ENCODE data around the gene LTBP1. TPM values are rescaled to one million over a fixed set of nuclear protein-coding genes. Genes with fewer than 3 reads are reported as not detected.
"Not testable (repeated sequence)": the region's sequence is repeated elsewhere in the genome, so short reads cannot be mapped to it uniquely, and the experiment has no call there.

The LTBP1 gene
- total and polyA plus RNA-seq, 2 experiments from 2014 or later = 157 to 211 TPM

- Histone ChIP-seq H3K36me3 (ENCODE audit: low read depth) (no peaks in the 10 kb centered on the region), H3K27ac (no peak overlapping the region), H3K9ac (no peak overlapping the region), H3K27me3 (replicated peaks; ENCODE audit: insufficient read depth) (no peaks in the 10 kb centered on the region), H3K79me2 (ENCODE audit: insufficient read depth) (no peaks in the 10 kb centered on the region), H3K9me3 (ENCODE audit: low read depth) (no peaks in the 10 kb centered on the region), H3K4me3 (no peak overlapping the region), H3F3A (ENCODE audit: insufficient read depth) (peaks cover 5% of the 10 kb centered on the region; the same call in 1 of the 2 replicates), H2AFZ (no peak overlapping the region), H4K20me1 (ENCODE audit: insufficient read depth) (no peaks in the 10 kb centered on the region), H3K9me2 (ENCODE audit: insufficient read depth) (no peaks in the 10 kb centered on the region), H3K4me1 (ENCODE audit: insufficient read depth) (peaks cover 7% of the 10 kb centered on the region; the same call in 1 of the 2 replicates), H3K4me2 (ENCODE audit: unreplicated experiment) (no peak overlapping the region)
- DNase-seq = no peak
- in situ Hi-C loops (cut with MboI) = no loop called here
- WGBS, 2 experiments (ENCODE audit: low coverage in 1 of 2, low lambda C conversion rate in 2 of 2, missing lambda C conversion rate in 2 of 2) = 69 to 76% methylated on average over 2 of the region's 2 CpGs
- TF ChIP-seq EZH2 (IDR thresholded peaks at IDR 0.05; ENCODE audit: insufficient read depth, poor library complexity, severe bottlenecking) (no peak), EZH2phosphoT487 (IDR thresholded peaks at IDR 0.05; ENCODE audit: insufficient read depth, low read depth) (no peak)
Measured at GRCh38 chr2:32965523-32966171, 18.9 kb downstream of the LTBP1 start.

- no peaks in the 10 kb centered on the region for H3K36me3 ChIP-seq (ENCODE audit: low read depth)
- DNase-seq = no peak
- TF ChIP-seq EZH2phosphoT487 (IDR thresholded peaks at IDR 0.05; ENCODE audit: insufficient read depth, low read depth) (no peak), EZH2 (IDR thresholded peaks at IDR 0.05; ENCODE audit: insufficient read depth, poor library complexity, severe bottlenecking) (no peak)
- no peak overlapping the region for H3K9ac ChIP-seq
- in situ Hi-C loops (cut with MboI) = no loop called here
- no peaks in the 10 kb centered on the region for H3K4me1 ChIP-seq (ENCODE audit: insufficient read depth)
- H3K9me3 ChIP-seq (ENCODE audit: low read depth) = no peaks in the 10 kb centered on the region
- H2AFZ ChIP-seq = no peak overlapping the region
- H4K20me1 ChIP-seq (ENCODE audit: insufficient read depth) = no peaks in the 10 kb centered on the region
- WGBS, 2 experiments (ENCODE audit: low coverage in 1 of 2, low lambda C conversion rate in 2 of 2, missing lambda C conversion rate in 2 of 2) = 88 to 92% methylated on average over 2 of the region's 2 CpGs
- no peak overlapping the region for H3K27ac ChIP-seq
- H3F3A ChIP-seq (ENCODE audit: insufficient read depth) = no peaks in the 10 kb centered on the region
- no peaks in the 10 kb centered on the region for H3K27me3 ChIP-seq (replicated peaks; ENCODE audit: insufficient read depth)
- no peak overlapping the region for H3K4me2 ChIP-seq (ENCODE audit: unreplicated experiment)
- H3K4me3 ChIP-seq = no peak overlapping the region
- no peaks in the 10 kb centered on the region for H3K9me2 ChIP-seq (ENCODE audit: insufficient read depth)
- no peaks in the 10 kb centered on the region for H3K79me2 ChIP-seq (ENCODE audit: insufficient read depth)
Measured at GRCh38 chr2:32969444-32970162, 22.9 kb downstream of the LTBP1 start.

GRCh38 chr2:32973772-32974171, 27.0 kb downstream of the LTBP1 start:
- in situ Hi-C loops (cut with MboI); DNase-seq: not testable (repeated sequence)

DNA sequence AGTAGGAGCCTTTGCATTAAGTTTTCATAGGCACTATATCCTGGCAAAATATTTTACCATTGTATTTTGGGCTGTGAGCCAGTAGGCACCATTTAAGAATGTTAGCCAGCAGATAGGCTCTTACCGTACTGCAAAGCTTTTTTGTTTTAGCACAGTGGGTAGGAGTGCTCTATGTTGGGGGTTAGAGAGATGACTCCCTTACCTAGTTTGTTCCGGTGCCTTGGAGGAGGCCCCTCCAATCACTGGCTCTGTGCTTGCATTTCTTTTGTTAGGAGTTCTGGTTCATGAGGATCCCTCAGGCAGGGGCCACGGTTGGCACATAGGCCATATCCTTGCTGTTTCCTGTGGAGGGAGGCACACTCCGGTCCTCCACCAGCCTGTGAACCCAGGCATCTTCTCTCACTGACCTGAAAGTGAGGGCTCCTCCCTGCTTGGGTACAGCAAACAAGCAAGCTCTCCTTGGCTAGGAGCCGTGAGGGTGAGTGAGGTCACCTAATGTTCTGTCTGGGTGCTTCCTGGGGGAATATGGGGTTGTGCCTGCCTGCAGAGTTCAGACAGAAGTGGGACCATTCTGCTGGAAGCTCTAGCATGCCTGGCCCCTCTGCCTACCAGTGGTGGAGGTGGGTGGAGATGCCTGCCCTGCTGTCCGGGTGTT, 29.8 kb downstream of the LTBP1 start:
- Histone ChIP-seq H3K9ac (no peak overlapping the region), H3K9me3 (ENCODE audit: low read depth) (no peaks in the 10 kb centered on the region), H3K4me1 (ENCODE audit: insufficient read depth) (no peaks in the 10 kb centered on the region), H3K27ac (no peak overlapping the region), H4K20me1 (ENCODE audit: insufficient read depth) (no peaks in the 10 kb centered on the region), H3K4me3 (no peak overlapping the region), H3K79me2 (ENCODE audit: insufficient read depth) (no peaks in the 10 kb centered on the region), H2AFZ (no peak overlapping the region), H3K36me3 (ENCODE audit: low read depth) (no peaks in the 10 kb centered on the region), H3K27me3 (replicated peaks; ENCODE audit: insufficient read depth) (no peaks in the 10 kb centered on the region), H3K9me2 (ENCODE audit: insufficient read depth) (no peaks in the 10 kb centered on the region), H3K4me2 (ENCODE audit: unreplicated experiment) (no peak overlapping the region), H3F3A (ENCODE audit: insufficient read depth) (no peaks in the 10 kb centered on the region)
- WGBS, 2 experiments (ENCODE audit: low coverage in 1 of 2, low lambda C conversion rate in 2 of 2, missing lambda C conversion rate in 2 of 2) = 88 to 92% methylated on average over 6 of the region's 6 CpGs
- TF ChIP-seq EZH2 (IDR thresholded peaks at IDR 0.05; ENCODE audit: insufficient read depth, poor library complexity, severe bottlenecking) = no peak
- no peak for TF ChIP-seq EZH2phosphoT487 (IDR thresholded peaks at IDR 0.05; ENCODE audit: insufficient read depth, low read depth)
- DNase-seq = no peak
- in situ Hi-C loops (cut with MboI) = no loop called here

More at GRCh38 chr2:32973772-32974171, 27.0 kb downstream of the LTBP1 start:
- not testable (repeated sequence) for H3F3A ChIP-seq (ENCODE audit: insufficient read depth); H3K27ac ChIP-seq; H3K27me3 ChIP-seq (replicated peaks; ENCODE audit: insufficient read depth); H3K9me3 ChIP-seq (ENCODE audit: low read depth); H3K36me3 ChIP-seq (ENCODE audit: low read depth); H3K9me2 ChIP-seq (ENCODE audit: insufficient read depth); H4K20me1 ChIP-seq (ENCODE audit: insufficient read depth); H3K79me2 ChIP-seq (ENCODE audit: insufficient read depth); H3K4me3 ChIP-seq; H3K4me2 ChIP-seq (ENCODE audit: unreplicated experiment); H3K4me1 ChIP-seq (ENCODE audit: insufficient read depth); H2AFZ ChIP-seq; H3K9ac ChIP-seq
- WGBS, 2 experiments (ENCODE audit: low coverage in 1 of 2, low lambda C conversion rate in 2 of 2, missing lambda C conversion rate in 2 of 2) = 57 to 67% methylated on average over 1 of the region's 1 CpG
